Ovary (tissue), 9 donors: Measurements from ENCODE around the gene NEDD4L. TPM values are rescaled to one million over a fixed set of nuclear protein-coding genes. Genes with fewer than 3 reads are reported as not detected.
A peak's percentile ranks its signal among the peaks of the same experiment; 100 is the strongest.

Experiments
- DNase-seq, 5 donors: peaks; one replicate each; pipeline ENCODE4 v3.0.0-alpha.2; 2019 to 2020
- H3K27ac ChIP-seq, 2 donors: fragments of 200-600 bp; one replicate each; pipeline versions ENCODE4 v1.5.1 to v1.8.0; 2019 to 2022
- H3K27me3 ChIP-seq: fragments of 200-600 bp; one replicate; pipeline ENCODE4 v1.8.0; 2022
- H3K36me3 ChIP-seq: fragments of 200-600 bp; sonication (generic); one replicate; pipeline ENCODE4 v1.5.1; 2019
- H3K4me1 ChIP-seq: one replicate; pipeline ENCODE4 v1.8.1; 2013; ENCODE audit warnings: mild to moderate bottlenecking, moderate library complexity; ENCODE audit not compliant: insufficient read depth
- H3K4me3 ChIP-seq: fragments of 200-600 bp; sonication (generic); one replicate; pipeline ENCODE4 v1.5.1; 2017
- H3K9me3 ChIP-seq, 2 donors: fragments of 200-600 bp in 1 of 2; sonication (generic) in 1 of 2; one replicate each; pipeline versions ENCODE4 v1.5.1 to v1.8.1; 2013 to 2019; ENCODE audit warnings: mild to moderate bottlenecking in 1 of 2, moderate library complexity in 1 of 2
- EP300 ChIP-seq: sonication (generic); formaldehyde crosslinking; IDR thresholded peaks from one replicate; pipeline ENCODE4 v1.6.1; 2017; ENCODE audit warnings: antibody characterized with exemption
- POLR2A ChIP-seq: fragments of 450-650 bp; IDR thresholded peaks from one replicate; pipeline ENCODE4 v1.6.1; 2017; ENCODE audit warnings: antibody characterized with exemption, mild to moderate bottlenecking, moderate library complexity
- WGBS, 3 donors: extraction: QIAGEN DNeasy Blood & Tissue Kit in 1 of 3; methylation state at CpG; one replicate each; pipeline versions ENCODE4 v1.1.5 to v1.1.7; 2013 to 2017; 5-methylcytosine and 5-hydroxymethylcytosine counted together
- intact Hi-C, 4 donors: fragments of 100-400 bp; cut with DNase I; formaldehyde crosslinking; loops; one replicate each; pipeline versions ENCODE4 v1.11.0 to v1.15.1; 2022 to 2023
- polyA plus RNA-seq, 2 donors: library from polyadenylated mRNA; stranded (reverse); fragments of 200-250 nt in 1 of 2; fragments of 350-450 nt in 1 of 2; fragmentation: Illumina TruSeq in 1 of 2; extraction: RNeasy Lipid Tissue Mini Kit (QIAGEN cat#74804) in 1 of 2; gene quantifications; one replicate each; pipeline ENCODE4 v1.2.3, GENCODE V29; 2013 to 2014
- total RNA-seq, 7 donors: library from RNA; depleted of rRNA in 2 of 7; stranded (reverse); fragments of >200 nt in 2 of 7; fragmentation: NEBNext Ultra II Directional in 3 of 7; extraction: Animal tissue kit (Norgen Biotek cat#: 25700) in 3 of 7; gene quantifications; one replicate each; pipeline versions ENCODE4 v1.1.0 to v1.2.4, GENCODE V29; 2016 to 2023
- TF ChIP-seq, protein P1 (sequence below), 3 donors: fragments of 450-650 bp in 2 of 3; fragments of 200-600 bp in 1 of 3; IDR thresholded peaks; one replicate each; pipeline versions ENCODE4 v1.5.1 to v1.8.0; 2016 to 2022; ENCODE audit warnings: antibody characterized with exemption in 3 of 3, mild to moderate bottlenecking in 1 of 3
- donor health status: DM: no; HTN: no; CAD: no; lungs with moderate emphysema.
- donor health status: DM: no; HTN: no; CAD: no.
- donor health status: Bipolar disorder and iron deficiency.
- donor health status: DM: yes; HTN: yes; CAD: no.
- donor health status: DM: no; HTN: no; CAD: no.
- donor health status: DM: yes; HTN: yes; CAD: no.

The NEDD4L gene
- total and polyA plus RNA-seq, 9 donors, result 11.0 to 75.2 (median 18.2) TPM

DNA sequence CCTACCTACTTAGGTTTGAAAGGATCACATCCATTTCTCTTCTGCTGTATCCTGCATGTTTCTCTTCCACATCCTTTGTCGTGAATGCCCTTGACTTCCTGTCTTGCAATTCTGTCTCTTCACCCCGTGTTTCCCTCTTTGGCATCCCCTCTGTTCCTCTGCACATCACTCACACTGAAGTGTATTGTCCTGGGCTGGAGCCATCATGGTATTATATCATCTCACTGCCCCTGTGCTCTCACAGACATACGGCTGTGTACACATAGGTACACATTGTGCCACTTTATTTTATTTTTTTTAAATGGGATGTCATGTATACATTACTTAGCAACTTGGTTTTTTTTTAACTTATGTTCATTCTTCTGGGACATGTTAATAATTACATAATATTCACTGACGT, 293.3 kb downstream of the NEDD4L start:
- H3K9me3 ChIP-seq, result no peaks in the 10 kb centered on the region
- 24 to 33% (median 26%) methylated on average over 4 of the region's 4 CpGs for WGBS, 3 donors
- no peaks in the 10 kb centered on the region for H3K36me3 ChIP-seq
- H3K27me3 ChIP-seq, result no peaks in the 10 kb centered on the region
- H3K4me1 ChIP-seq, result peaks cover 3% of the 10 kb centered on the region
- H3K4me3 ChIP-seq, result no peak overlapping the region
- intact Hi-C loops, result no loop called here
- H3K27ac ChIP-seq, result peak overlapping the region in 1 of 2 donors; percentile 25
- TF ChIP-seq, protein P1, sequence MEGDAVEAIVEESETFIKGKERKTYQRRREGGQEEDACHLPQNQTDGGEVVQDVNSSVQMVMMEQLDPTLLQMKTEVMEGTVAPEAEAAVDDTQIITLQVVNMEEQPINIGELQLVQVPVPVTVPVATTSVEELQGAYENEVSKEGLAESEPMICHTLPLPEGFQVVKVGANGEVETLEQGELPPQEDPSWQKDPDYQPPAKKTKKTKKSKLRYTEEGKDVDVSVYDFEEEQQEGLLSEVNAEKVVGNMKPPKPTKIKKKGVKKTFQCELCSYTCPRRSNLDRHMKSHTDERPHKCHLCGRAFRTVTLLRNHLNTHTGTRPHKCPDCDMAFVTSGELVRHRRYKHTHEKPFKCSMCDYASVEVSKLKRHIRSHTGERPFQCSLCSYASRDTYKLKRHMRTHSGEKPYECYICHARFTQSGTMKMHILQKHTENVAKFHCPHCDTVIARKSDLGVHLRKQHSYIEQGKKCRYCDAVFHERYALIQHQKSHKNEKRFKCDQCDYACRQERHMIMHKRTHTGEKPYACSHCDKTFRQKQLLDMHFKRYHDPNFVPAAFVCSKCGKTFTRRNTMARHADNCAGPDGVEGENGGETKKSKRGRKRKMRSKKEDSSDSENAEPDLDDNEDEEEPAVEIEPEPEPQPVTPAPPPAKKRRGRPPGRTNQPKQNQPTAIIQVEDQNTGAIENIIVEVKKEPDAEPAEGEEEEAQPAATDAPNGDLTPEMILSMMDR (IDR thresholded peaks at IDR 0.05), result no peak
- TF ChIP-seq POLR2A (no peak), EP300 (no peak)
- no peak for DNase-seq

DNA sequence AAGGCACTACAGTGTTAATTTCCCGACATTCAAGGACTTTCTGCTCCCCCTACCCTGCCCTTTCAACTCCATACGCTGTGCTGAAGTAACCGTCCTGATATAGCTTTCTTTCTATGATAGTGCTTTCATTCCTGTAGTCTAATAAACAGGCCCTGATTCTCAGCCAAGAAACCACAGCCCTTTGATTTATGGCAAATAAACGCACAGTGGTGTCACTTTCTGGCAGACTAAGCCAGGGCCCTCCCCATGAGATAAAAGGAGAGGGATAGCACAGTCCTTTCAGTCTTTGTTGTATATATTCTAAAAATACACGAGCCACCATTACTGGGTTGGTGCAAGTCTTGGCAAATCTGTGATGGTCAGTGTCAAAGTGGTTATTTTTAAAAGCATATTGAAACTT, 293.7 kb downstream of the NEDD4L start:
- TF ChIP-seq EP300, result no peak
- no peak for TF ChIP-seq POLR2A
- TF ChIP-seq, protein P1 (IDR thresholded peaks at IDR 0.05), result no peak
- no peaks in the 10 kb centered on the region for H3K9me3 ChIP-seq
- peak in 2 of 5 donors; percentile 33 to 43 for DNase-seq
- no peaks in the 10 kb centered on the region for H3K36me3 ChIP-seq
- intact Hi-C loops, result no loop called here
- H3K4me1 ChIP-seq, result peaks cover 3% of the 10 kb centered on the region
- no peak overlapping the region for H3K4me3 ChIP-seq
- H3K27me3 ChIP-seq, result no peaks in the 10 kb centered on the region
- H3K27ac ChIP-seq, result peak overlapping the region in 1 of 2 donors; percentile 25
- 5 to 12% (median 8%) methylated on average over 5 of the region's 5 CpGs for WGBS, 3 donors

DNA sequence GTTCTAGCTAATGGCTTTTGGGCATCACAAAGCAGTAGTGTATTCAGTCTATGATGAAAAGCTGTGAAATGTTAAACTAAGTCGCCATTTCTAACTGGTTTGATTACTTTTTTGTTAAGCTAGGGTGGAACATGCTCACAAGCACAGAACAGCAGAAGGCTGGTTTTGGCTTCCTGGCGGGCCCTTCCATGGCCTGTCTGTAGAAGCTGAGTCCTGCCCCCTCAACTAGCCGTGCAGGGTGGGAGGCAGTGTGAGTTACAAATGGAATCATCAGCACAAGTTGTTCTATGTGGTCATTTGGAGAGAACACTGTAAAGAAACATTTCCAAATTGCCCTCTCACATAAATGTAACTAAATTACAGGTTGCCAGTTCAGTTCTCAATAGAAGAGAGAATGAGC, 294.1 kb downstream of the NEDD4L start:
- no peak for TF ChIP-seq POLR2A
- no peak for TF ChIP-seq EP300
- TF ChIP-seq, protein P1 (IDR thresholded peaks at IDR 0.05), result no peak
- no peaks in the 10 kb centered on the region for H3K27me3 ChIP-seq
- H3K36me3 ChIP-seq, result no peaks in the 10 kb centered on the region
- DNase-seq, result no peak
- intact Hi-C loops, result no loop called here
- H3K9me3 ChIP-seq, result no peaks in the 10 kb centered on the region
- WGBS, 3 donors, result 51 to 62% (median 54%) methylated on average over 3 of the region's 3 CpGs
- H3K4me1 ChIP-seq, result peaks cover 3% of the 10 kb centered on the region
- H3K4me3 ChIP-seq, result no peak overlapping the region
- H3K27ac ChIP-seq, result peak overlapping the region in 1 of 2 donors; percentile 25

DNA sequence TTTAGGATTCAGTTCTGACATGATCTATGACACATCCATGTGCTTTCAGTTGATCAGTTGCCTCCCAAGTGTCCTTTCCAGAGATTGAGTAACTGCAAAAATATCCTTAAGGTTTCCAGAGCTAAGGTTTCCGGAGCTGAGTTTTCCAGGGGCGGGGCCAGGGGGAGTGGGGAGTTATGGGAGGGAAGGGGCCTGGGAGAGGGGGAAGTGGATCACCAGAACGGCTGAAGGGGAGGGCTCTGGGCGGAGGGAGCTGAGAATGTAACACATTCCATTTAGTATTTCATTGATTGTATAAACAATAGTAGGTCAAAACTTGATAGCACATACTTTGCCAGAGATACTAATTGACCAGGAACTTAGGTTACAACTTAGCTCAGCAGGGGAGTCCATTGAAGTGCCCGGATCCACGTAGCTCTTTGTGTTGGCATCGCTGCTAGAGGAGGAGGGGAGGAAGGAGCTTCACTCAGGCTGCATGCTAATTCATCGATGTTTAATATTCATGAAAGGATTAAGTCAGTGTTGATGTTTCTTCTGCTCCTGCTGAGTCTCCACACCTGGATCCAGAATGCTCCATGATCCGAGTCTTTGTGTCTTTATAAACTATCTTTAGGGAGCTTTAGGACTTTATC, 295.1 kb downstream of the NEDD4L start:
- DNase-seq, result peak; percentile 36 to 56 (median 43)
- TF ChIP-seq EP300 (no peak), POLR2A (no peak)
- TF ChIP-seq, protein P1 (IDR thresholded peaks at IDR 0.05), result no peak
- peaks cover 3% of the 10 kb centered on the region for H3K4me1 ChIP-seq
- H3K9me3 ChIP-seq, result no peaks in the 10 kb centered on the region
- intact Hi-C loops, result no loop called here
- no peaks in the 10 kb centered on the region for H3K27me3 ChIP-seq
- H3K4me3 ChIP-seq, result no peak overlapping the region
- 24 to 34% (median 25%) methylated on average over 9 of the region's 9 CpGs for WGBS, 3 donors
- no peaks in the 10 kb centered on the region for H3K36me3 ChIP-seq
- peak overlapping the region in 1 of 2 donors; percentile 7 for H3K27ac ChIP-seq
